ENCODE data around the gene MFSD1.

- TF ChIP-seq CTCF (conservative IDR thresholded peaks at IDR 0.05; ENCODE audit: low read depth, low read length): no peak
- TF ChIP-seq EZH2 (IDR thresholded peaks at IDR 0.05; ENCODE audit: low read length, unreplicated experiment): no peak
- TF ChIP-seq EZH2phosphoT487 (IDR thresholded peaks at IDR 0.05; ENCODE audit: borderline replicate concordance, low read length): no peak
Measured at GRCh38 chr3:158781849-158782248, 20.0 kb upstream of the MFSD1 start.
